GM19023 (cell line): ENCODE data around the gene ALDH1A1.
"Not testable (repeated sequence)": the region's sequence is repeated elsewhere in the genome, so short reads cannot be mapped to it uniquely, and the experiment has no call there.

ENCODE experiments used
- ATAC-seq: cut with Tn5 transposase; IDR thresholded peaks from one replicate; pipeline ENCODE4 v1.9.1; 2021; ENCODE audit warnings: mild to moderate bottlenecking, moderate library complexity; ENCODE audit not compliant: unreplicated experiment

Gene ALDH1A1

DNA sequence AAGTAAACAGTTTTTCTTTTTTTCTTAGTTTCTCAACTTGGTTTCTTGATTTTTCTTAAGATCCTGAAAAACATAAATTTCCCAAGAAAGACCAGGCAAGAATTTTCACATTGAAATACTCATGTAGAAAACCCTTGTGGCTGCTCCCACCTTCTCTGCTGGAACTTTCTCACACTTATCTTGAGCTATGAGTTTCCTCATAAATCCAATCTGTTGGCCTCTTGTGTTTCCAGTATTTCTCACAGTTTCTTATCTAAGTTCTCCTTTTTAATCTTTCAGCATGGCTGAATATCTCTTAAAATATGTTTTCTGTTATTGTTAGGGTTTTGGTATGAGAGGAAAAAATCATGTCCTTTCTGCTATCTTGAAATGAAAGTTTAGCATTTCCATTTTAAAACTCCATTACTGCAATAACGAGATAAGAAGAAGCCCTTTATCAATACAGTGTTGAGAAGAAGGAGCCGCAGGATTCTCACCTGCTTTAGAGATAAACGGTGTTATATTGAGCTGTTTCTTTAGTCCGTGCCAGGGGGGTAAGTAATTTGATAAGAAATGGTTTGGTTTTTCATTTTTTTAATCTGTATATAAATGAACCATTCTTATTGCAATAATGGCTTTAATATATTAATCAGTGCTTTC, 89.3 kb downstream of the ALDH1A1 start:
- no peak for ATAC-seq

DNA sequence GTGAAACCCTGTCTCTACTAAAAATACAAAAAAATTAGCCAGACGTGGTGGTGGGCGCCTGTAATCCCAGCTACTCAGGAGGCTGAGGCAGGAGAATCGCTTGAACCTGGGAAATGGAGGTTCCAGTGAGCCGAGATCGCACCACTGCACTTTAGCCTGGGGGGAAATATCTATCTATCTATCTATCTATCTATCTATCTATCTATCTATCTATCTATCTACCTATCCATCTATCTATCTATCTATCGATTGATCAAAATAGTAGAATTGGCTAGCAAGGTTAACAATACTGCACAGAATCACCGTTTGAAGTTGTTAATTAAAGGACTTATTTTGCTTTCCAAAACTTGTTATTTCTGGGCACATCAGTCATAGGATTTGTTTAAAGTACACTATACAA, 90.1 kb downstream of the ALDH1A1 start:
- not testable (repeated sequence) for ATAC-seq

DNA sequence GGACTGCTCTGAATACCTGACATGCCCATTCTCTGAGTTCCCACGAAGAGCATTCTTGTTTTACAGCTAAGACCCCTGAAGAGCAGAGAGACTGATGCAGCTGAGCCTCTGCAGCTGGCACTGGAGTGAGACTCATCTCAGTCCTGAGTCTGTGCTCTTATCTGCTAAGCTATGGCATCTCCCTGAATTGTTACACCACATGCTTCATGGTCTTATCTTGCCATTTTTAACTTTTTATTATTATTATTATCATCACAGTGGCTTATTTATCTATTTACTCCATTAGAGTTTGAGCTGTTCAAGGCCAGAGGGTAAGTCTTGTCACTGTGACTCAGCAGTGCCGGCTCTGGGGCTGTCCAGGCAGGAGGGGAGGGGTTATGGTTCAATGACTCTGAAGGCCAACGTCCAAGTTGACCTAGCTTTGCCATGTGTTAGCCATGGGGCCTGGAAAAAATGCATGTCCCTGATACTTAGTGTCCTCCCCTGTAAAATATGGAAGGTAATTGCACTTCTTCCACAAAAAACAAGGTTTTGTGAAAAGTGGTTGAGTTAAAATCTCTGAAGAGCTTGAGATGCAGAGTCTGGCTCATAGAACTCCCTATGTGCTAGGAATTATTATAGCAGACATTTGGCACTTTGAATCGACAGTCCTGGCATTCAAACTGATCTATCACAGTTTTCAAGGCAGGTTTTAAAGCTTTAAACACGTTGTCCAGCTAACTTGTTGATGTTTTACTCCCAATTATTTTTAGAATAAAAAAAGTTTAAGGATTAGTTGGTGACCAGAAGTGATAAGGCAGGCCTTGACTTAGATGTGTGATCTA, 94.6 kb downstream of the ALDH1A1 start:
- ATAC-seq, result no peak

DNA sequence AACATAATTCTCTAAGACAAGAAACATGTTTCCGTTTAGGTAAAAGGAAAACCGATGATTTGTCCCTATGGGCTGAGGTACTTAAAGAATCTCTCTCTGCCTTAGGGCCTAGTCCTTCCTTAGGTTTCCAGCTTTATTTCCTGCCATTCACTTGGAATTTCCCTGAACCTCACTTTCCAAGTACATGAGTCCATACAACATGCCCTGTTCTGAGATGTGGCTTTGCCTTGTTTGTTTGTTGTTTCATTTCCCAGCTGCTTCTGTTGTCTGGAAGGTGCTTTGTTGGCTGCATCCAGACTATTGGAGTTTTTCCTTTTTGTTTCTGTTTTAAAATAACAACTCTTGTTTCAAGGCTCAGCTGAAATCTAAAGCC, 95.2 kb downstream of the ALDH1A1 start:
- ATAC-seq, result no peak

DNA sequence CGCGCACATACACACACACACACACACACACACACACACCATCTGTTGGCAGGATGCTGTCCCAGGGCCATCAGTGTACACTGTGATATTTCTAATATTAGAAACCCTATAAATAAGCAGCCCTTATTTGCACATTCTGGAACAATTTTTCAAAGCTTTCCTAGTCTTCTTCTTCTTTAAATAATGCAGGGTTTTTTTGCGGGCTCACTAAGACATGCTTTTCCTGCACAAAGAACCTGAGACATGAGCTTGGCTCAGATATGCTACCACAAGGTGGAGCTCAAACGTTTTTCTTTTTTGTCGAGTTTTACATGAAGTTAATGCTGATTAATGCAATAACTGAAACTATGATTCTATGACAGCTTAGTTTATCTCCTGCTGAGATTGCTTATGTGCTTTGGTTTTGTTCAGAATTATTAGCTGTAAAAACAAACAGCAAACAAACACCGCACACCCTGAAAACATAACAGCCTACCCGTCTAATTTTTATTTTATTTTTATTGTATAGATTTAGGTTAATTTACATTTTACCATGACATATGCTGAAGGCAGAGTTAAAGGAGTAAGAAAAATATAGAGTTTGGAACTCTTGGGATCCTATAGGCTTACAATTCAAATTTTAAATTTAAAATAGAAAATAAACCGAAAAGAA, 95.8 kb downstream of the ALDH1A1 start:
- ATAC-seq, result peak; percentile 63

DNA sequence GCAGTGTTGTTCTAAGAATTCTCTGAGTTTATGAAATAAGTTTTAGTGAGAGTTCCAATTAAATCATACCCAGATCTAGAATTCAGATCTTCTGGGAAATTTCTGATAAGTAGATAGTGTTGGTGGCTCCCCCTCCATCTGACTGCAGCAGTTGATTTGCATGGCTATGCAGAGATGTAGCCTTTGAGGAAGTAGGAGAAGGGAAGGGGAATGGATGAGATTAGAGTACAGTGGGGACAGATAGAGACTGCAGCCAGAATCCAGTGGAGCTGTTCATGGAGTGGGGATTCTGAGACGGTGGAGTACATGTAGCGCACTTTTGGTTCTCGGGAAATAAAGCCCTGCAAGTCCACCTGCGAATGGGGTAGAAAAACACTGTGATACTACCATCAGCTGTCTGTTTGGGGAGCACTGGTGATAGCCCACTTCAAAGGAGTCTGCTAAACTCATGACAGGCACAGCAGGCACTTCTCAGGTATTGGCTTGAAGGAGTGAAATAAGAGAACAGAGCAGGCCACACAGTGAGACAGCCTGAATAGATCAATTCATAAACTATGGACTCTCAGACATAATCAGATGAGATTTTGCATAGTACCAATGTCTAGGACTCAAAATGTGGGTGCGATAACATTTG, 96.8 kb downstream of the ALDH1A1 start:
- ATAC-seq, result no peak

DNA sequence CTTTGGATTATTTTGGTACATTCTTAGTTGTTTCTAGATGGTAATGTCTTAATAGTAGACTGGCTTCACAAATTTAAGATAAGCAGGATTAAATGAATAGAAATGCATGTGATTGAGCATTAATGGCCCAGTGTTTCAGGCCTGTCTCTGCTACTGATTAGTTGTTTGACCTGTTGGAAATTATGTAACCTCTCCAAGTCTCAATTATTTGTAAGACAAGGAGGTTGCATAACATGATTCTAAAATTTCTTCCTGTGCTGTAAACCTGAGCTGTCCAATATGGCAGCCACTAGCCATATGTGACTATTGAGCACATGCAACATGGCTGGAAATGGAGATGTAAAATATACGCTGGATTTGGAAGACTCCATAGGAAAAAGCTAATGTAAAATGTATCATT, 97.5 kb downstream of the ALDH1A1 start:
- ATAC-seq, result no peak
